ENCODE measurements around the gene GRAMD1C. TPM values are rescaled to one million over a fixed set of nuclear protein-coding genes. Genes with fewer than 3 reads are reported as not detected.

GRAMD1C gene
- 1.7 and 2.4 TPM in 2 replicates for total RNA-seq

DNA sequence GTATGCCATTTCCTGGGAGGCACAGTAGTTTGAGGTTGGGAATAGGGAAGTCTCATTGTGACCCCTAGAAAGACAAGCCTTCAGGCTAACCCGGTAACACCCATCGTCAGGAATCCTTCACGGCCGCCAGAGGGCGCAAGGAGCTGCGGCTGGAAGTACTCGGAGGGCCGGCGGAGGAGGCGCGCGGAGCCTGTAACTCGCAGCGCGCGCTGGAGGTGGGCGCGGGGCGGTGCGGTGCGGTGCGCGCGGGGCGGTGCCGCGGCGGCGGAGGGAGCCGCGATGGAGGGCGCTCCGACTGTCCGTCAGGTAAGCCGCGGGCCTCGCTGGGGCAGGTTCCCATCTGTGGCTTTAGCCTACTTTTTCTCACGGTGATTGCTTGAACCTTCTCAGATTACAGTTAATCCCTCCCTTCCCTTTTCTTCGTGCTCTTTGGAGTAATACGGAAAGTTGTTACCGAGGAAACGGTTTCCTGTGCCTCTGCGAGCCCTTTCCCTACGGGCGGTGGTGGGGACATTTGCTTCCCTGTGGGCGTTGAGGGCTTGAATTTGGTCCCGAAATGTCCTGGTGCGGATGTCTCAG, at the start of gene GRAMD1C:
Gene GRAMD1C (plus strand): TSS at position 158 of the 579 bp plus-strand sequence. CDS start 122 bp downstream, at position 280.

DNA sequence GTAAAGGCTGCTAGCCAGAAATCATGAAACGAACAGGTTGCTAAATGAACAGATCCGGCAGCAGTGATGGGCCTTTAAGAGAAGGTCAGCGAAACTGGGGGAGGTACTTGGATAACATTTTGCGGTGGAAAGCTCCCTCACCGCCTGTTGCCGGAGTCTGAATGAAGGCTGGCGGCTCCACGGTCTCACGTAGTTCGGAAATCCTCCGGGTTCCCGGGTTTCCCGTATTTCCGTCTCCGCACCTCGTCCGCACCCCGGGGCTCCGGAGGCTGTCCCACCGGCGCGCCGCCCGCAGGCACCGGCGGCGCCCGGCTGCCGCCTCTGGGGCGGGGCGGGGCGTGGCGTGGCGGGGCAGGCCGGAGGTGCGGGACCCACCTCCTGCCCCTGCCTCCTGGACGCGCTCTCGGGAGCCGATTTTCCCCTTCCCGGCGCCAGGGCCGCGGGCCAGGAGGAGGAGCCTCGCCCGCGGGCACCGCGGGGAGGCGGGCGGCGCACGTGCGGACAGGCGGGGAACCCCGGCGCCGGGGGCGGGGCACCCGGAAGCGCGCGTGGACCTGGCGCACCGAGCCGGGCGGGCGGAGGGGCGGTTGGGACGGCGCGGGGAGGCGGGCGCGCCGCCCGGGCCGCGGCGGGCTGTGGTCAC, 108.9 kb downstream of the GRAMD1C start, which contains the start of gene ZDHHC23:
Gene ZDHHC23 (plus strand): TSS at position 642 of the 643 bp plus-strand sequence. CDS start 790 bp downstream, outside the sequence.

Other genes with a start within 250 kb of the GRAMD1C start
- 11.2 and 14.9 TPM in 2 replicates for gene USF3, start 142.1 kb upstream of the GRAMD1C start, total RNA-seq
- 198 and 206 TPM in 2 replicates for gene NAA50, start 92.5 kb upstream of the GRAMD1C start, total RNA-seq
- gene ATP6V1A, start 91.8 kb upstream of the GRAMD1C start, total RNA-seq, result 119 and 126 TPM in 2 replicates
- 0.97 and 2.3 TPM in 2 replicates for gene ZDHHC23, start 109.2 kb downstream of the GRAMD1C start, total RNA-seq
- 3.6 TPM in 2 replicates for gene CCDC191, start 217.7 kb downstream of the GRAMD1C start, total RNA-seq
- 12.0 and 14.9 TPM in 2 replicates for gene QTRT2, start 217.9 kb downstream of the GRAMD1C start, total RNA-seq